GM08714 (cell line): ENCODE results near the gene LATS1.
"Not testable (repeated sequence)": the region's sequence is repeated elsewhere in the genome, so short reads cannot be mapped to it uniquely, and the experiment has no call there.

Source experiments
- H3K4me3 ChIP-seq: fragments of 200-500 bp; sonication (Bioruptor generic); 2 replicates; pipeline ENCODE4 v1.5.1; 2014; ENCODE audit warnings: mild to moderate bottlenecking, low read length, inconsistent platforms
- ZNF274 ChIP-seq: IDR thresholded peaks from 2 replicates; pipeline ENCODE4 v1.6.1; 2012; ENCODE audit warnings: mild to moderate bottlenecking, low read depth, low read length

The LATS1 gene

DNA sequence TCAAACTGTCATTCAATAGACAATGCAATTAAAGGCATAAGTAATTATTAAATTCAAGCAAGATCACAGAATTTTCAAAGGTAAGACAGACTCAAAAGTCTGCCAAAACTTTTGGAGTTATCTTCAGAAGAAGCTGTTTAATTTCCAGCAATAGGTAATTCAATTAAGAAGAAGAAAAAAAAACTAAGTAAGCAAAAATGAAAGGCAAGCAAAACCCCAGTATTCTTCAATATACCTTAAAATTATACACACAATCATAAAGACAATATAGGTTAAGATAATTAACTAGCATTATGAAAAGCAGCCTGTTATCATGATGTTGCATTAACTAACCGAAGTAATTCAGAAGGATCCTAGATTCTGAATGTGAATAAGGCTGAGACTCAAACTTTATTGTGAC, 3.5 kb downstream of the LATS1 start:
- no peak overlapping the region for H3K4me3 ChIP-seq
- TF ChIP-seq ZNF274, result no peak

DNA sequence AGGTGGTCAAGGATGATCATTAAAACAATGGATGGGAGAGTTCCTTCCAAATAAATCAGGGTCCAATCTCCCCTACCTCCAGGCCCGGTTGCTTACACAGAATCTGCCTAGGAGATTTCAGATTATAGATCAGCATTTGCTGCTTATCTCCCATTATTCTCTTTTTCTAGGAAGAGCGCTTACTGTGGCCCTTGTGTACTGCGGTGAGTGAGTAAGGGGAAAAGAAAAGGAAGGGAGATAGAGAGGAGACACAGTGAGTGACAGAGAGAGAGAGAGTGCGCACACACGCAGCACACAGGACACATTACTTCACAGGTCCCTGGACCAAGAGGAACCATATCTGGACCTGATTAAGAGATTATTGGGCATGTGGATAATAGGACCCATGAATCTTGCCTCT, 6.2 kb downstream of the LATS1 start:
- TF ChIP-seq ZNF274, result no peak
- no peak overlapping the region for H3K4me3 ChIP-seq

DNA sequence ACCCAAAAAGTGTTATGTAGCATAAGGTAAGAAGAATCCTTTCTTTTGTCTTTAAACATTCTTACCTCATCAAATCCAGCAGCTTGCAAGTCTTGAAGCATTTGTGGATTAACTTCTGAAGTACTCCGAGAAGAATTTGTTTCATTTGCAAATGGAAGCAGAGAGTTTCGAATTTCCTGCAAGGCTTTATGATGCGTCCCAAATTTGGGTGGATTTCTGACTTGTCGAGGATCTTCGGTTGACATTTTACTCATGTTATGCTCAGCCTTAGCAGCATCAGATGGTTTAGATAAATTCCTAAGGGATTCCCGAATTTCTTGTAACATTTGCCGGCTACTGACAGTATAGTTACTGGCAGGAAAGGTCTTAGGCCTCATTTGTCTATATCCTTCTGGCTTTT, 16.2 kb downstream of the LATS1 start:
- no peak for TF ChIP-seq ZNF274
- H3K4me3 ChIP-seq, result no peak overlapping the region

DNA sequence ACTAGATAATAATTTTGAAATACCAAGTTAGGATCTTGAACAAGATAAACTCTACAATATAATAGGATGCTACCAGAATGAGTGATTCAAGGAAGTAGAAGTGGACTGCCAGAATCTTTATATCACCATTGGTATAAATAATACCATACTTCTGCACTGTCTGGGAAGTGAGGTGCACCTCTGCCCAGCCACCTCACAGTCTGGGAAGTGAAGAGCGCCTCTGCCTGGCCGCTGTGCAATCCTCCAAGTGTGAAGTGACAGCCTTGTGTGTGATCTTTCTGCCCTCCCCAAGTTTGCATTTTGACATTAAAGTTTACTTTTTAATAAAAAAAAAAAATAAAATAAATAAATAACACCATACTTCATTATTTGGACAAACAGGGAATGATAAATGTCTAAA, 18.8 kb downstream of the LATS1 start:
- H3K4me3 ChIP-seq, result no peak overlapping the region
- TF ChIP-seq ZNF274, result no peak

DNA sequence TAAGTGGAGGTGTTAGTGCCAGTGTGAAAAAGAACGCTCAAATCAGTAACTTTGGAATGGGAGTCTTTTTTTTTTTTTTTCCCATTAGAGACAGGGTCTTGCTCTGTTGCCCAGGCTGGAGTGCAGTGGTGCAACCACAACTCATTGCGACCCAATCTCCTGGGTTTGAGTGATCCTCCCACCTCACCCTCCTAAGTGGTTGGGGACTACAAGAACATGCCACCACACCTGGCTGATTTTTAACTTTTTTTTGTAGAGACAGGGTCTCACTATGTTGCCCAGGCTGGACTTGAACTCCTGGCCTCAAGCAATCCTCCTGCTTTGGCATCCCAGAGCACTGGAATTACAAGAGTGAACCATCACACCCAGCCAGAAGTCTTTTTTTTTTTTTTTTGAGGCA, 19.7 kb downstream of the LATS1 start:
- H3K4me3 ChIP-seq, result no peak overlapping the region
- TF ChIP-seq ZNF274, result no peak

DNA sequence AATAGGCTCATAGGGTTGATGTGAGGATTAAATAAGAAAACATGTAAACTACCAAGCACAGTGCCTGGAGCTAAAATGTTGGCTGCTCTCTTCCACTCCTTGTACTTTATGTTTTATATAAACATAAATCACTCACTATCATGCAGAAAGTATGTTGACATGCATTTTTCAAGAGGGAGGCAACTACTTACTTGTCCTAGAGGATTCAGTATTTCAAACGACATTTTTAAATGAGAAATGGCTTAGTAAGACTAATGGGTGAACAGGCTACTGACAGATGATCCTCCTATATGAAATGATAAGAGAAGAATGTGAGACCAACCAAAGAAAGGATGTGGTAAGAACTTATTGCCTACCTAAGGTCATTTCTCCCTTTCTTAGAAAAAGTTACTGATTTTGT, 21.0 kb downstream of the LATS1 start:
- TF ChIP-seq ZNF274, result no peak
- no peak overlapping the region for H3K4me3 ChIP-seq

DNA sequence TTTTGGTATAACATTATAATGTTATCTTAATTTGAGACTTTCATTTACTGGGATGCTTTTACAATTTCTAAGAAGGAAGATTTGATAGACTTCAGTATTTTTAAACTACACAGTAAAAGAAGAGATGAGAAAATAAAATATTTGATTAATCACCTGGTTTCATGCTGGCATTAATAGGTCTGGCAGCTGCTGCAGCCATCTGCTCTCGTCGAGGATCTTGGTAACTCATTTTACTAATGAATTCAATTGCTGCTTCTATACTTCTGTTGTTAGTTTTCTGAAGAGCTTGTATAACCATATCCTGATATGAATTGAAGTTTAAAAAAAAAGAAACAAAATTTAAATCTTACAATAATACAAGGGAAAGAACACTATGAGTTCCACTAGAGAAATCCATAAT, 23.0 kb downstream of the LATS1 start:
- no peak overlapping the region for H3K4me3 ChIP-seq
- TF ChIP-seq ZNF274, result no peak

DNA sequence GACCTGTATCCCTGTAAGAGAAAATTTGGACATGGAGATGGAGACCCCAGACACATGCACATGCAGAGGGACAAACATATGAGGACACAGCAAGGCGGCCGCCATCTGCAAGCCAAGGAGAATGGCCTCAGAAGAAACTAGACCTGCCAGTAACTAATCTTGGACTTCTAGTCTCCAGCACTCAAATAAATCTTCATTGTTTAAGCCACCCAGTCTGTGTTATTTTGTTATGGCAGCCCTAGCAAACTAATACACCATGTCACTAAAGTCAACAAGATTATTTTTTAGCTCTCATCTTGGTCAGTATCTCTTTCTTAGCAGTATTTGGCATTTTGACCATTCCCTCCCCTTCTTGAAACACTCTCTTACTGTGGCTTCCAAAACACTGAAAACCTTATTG, 26.7 kb downstream of the LATS1 start:
- TF ChIP-seq ZNF274, result no peak
- H3K4me3 ChIP-seq, result no peak overlapping the region

DNA sequence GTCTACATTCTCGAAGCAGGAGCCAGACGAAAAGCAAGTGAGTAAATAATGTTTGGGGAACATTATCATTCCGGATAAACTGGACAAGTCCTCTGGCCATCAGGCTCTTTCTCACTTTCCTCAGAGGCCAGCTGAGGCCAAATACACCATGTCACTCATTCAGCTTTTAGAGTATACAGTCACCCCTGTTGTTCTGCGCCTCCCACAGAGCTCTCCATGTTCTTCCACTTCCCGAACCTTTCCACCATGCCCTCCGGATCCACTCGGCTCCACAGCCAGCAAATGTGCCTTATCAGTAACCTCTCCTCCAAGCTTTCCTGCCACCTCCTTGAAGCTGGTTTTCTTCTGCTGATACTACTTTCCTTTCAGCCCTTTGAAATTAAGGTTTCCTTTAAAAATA, 31.7 kb downstream of the LATS1 start:
- no peak for TF ChIP-seq ZNF274
- H3K4me3 ChIP-seq, result no peak overlapping the region

DNA sequence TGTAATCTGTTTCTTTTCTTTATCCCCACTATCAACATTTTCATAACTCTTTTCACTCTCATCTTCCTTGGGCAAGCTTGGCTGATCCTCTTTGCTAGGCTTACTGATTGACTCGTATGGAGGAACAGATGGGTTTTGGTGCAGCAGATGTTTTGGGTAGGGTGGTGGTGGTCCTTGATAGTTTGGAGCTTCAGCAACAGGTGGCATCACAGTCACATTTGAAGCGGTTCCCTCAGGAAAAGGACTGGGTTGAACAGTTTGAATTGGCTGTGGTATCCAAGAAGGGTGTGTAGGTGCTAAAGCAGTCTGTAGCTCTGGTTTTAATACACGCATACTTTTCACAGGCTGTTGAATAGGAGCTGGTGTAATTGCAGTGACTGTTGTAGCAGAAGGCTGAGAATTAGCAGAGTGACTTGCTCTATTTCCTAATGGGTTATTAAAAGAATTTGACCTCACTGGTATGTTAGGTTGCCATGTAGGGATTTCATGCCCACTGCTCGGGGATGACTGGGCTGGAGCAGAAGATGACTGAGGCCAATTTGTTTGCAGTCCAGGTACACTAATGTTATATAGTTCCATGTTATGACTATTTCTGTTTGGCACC, 34.5 kb downstream of the LATS1 start:
- H3K4me3 ChIP-seq, result no peak overlapping the region
- TF ChIP-seq ZNF274, result no peak

DNA sequence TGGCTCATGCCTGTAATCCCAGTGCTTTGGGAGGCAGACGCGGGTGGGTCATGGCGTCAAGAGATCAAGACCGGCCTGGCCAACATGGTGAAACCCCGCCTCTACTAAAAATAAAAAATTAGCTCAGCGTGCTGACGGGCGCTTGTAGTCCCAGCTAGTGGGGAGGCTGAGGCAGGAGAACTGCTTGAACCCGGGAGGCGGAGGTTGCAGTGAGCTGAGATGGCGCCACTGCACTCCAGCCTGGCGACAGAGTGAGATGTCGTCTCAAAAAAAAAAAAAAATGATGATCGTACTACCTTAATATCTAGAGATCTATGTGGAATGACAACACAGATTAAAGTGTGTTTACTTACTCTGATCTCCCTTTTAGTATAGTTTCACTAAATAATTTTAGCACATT, 36.1 kb downstream of the LATS1 start:
- H3K4me3 ChIP-seq, result not testable (repeated sequence)

DNA sequence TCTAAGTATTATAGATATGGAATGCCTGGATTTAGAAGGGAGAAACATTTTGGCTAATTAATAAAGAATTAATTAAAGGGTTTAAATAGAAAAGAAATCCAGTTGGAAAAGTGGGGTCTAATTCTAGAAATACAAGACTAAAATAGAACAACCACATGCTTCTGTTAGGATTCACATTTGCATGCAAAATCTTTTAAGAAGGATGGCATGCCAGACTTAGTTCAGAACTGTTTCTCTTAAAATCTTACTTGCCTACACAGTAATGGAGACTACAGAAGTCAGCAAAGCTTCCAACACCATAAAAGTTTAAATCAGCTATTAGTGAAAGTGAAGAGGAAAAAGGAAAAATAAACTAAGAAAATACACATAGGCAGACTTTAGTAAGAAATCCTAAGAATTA, 36.7 kb downstream of the LATS1 start:
- TF ChIP-seq ZNF274, result no peak
- no peak overlapping the region for H3K4me3 ChIP-seq

DNA sequence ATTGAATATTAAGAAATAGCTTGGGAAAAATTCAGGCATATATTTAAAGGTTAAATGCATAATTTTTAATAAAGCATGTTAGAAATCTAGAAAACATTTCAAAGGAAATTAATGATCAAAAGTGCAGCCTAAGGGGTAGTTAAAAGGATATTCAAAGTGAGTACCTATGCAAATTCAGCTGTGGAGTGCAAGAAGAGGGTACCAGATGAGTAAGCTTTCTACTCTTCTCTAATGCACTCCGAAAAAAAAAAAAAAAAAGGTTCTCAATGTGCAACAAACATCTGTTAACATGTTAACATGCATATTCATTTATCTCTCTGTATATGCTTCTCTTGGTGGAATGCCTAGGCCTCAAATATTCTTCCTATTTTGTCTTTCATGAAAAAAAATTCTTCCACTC, 37.4 kb downstream of the LATS1 start:
- TF ChIP-seq ZNF274, result no peak
- H3K4me3 ChIP-seq, result no peak overlapping the region

DNA sequence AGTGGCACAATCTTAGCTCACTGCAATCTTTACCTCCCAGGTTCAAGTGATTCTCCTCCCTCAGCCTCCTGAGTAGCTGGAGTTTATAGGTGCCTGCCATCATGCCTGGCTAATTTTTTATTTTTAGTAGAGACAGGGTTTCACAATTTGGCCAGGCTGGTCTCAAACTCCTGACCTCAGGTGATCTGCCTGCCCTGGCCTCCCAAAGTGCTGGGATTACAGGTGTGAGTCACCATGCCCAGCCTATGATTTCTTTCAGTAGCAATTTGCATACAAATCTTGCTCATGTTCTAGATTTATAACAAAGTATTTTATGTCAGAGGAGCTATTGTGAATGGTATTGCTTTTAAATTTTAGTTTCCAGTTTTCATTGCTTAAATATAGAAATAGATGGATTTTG, 45.6 kb downstream of the LATS1 start:
- not testable (repeated sequence) for H3K4me3 ChIP-seq

DNA sequence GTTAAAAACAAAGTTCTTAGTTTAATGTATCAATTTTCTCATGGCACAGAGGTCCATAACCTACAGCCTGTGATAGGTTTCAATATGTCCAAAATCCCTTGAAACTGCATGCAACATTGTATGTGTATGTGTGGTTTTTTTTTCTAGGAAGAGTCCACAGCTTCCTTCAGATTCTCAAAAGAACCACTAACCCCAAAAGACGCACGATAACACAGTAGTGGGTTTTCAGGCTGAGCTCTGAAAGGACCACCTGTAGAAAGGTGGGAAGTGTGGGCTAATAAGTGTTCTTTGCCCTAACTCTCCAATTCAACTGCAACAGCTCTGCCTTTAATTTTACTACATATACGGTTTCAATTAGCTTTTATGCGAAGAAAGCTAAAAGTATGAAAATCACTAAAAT, 57.9 kb downstream of the LATS1 start:
- TF ChIP-seq ZNF274, result no peak

DNA sequence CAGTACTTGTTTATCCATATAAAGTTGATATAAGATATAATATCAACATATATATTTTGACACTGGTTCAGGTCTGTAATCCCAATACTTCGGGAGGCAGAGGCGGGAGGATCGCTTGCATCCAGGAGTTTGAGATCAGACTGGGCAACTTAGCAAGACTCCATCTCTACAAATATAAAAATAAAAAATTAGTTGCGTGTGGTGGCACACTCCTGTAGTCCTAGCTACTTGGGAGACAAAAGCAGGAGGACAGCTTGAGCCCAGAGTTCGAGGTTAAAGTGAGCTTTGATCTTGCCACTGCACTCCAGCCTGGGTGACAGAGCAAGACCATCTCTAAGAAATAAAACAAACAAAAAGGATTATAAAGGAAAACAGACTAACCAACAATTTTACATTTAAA, 60.5 kb downstream of the LATS1 start:
- no peak overlapping the region for H3K4me3 ChIP-seq
- TF ChIP-seq ZNF274, result no peak

More for the DNA sequence above, 57.9 kb downstream of the LATS1 start:
- H3K4me3 ChIP-seq, result no peak overlapping the region

DNA sequence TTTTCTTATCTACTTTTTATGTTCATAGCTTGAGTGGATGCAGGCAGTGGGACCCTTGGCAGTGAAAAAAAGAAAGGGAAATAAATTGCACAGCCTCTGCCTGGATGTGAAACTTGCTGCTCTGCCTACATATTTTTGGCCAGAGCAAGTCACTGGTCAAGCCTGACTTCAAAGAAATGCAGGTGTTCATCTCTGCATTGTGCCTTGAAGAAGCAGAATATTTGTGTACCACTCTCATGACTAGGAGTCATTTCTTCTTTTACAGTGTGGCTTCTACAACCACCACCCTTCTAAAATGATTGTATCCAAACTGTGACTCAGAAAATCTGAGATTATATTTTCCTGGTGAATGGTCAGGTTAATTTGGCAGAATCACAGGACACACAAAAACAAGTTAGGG, 66.8 kb downstream of the LATS1 start:
- TF ChIP-seq ZNF274, result no peak
- no peak overlapping the region for H3K4me3 ChIP-seq
